ENCODE data around the gene PIH1D1. TPM values are rescaled to one million over a fixed set of nuclear protein-coding genes. Genes with fewer than 3 reads are reported as not detected.

The PIH1D1 gene
- total RNA-seq, 2 donors from 2014 or later: 80.8 to 103 TPM

GRCh38 chr19:49490287-49491029 lies 38.8 kb upstream of the PIH1D1 start:
- no peak for DNase-seq
- Histone ChIP-seq H3K36me3 (peaks cover 26% of the 10 kb centered on the region), H3K4me3 (no peak overlapping the region), H3K4me1 (peaks cover 10% of the 10 kb centered on the region), H3K9me3 (no peaks in the 10 kb centered on the region), H3K9ac (ENCODE audit: low read depth in 2 of 2, low read length in 2 of 2) (peak overlapping the region in 1 of 2 donors; percentile 98), H3K27me3 (no peaks in the 10 kb centered on the region), H3K27ac (peak overlapping the region; percentile 87)
- intact Hi-C loops (cut with DNase I): no loop called here
- TF ChIP-seq CTCF (IDR thresholded peaks at IDR 0.05): no peak

- intact Hi-C loops (cut with DNase I): no loop called here
- H3K9me3 ChIP-seq: no peaks in the 10 kb centered on the region
- peak overlapping the region; percentile 87 for H3K27ac ChIP-seq
- DNase-seq: no peak
- peaks cover 6% of the 10 kb centered on the region for H3K4me1 ChIP-seq
- no peak for TF ChIP-seq CTCF (IDR thresholded peaks at IDR 0.05)
- peaks cover 26% of the 10 kb centered on the region for H3K36me3 ChIP-seq
- peak overlapping the region; percentile 41 to 98 for H3K9ac ChIP-seq (ENCODE audit: low read depth in 2 of 2, low read length in 2 of 2)
- no peaks in the 10 kb centered on the region for H3K27me3 ChIP-seq
- peak overlapping the region; percentile 88 for H3K4me3 ChIP-seq
Observed at GRCh38 chr19:49489601-49490167, 38.1 kb upstream of the PIH1D1 start.

DNA sequence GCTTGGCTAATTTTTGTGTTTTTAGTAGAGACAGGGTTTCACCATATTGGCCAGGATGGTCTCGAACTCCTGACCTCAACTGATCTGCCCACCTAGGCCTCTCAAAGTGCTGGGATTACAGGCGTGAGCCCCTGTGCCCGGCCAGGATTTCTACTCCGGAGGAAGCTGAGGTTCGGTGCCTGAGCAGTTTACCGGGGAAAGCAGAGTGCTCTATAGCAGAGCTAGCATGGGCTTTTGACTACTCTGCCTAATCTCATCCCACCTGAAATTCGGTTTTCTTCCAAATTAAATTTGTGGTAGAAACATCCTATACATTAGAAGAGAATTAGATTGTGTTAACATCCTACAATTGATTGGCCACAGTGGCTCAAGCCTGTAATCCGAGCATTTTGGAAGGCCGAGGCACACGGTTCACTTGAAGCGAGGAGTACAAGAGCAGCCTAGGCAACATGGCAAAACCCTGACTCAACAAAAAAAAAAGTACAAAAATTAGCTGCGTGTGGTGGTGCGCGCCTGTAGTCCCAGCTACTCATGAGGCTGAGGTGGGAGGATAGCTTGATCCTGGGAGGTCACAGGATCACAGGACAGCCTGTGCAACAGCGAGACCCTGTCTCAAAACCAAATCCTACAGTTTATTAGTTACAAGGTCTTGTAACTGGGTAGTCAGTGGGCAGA lies 37.4 kb upstream of the PIH1D1 start:
- Histone ChIP-seq H3K9me3 (no peaks in the 10 kb centered on the region), H3K27ac (peak overlapping the region; percentile 87), H3K27me3 (no peaks in the 10 kb centered on the region), H3K4me1 (peaks cover 6% of the 10 kb centered on the region), H3K4me3 (peak overlapping the region; percentile 88), H3K36me3 (peaks cover 26% of the 10 kb centered on the region), H3K9ac (ENCODE audit: low read depth in 2 of 2, low read length in 2 of 2) (peak overlapping the region; percentile 96 to 98)
- DNase-seq: no peak
- intact Hi-C loops (cut with DNase I): no loop called here
- TF ChIP-seq CTCF (IDR thresholded peaks at IDR 0.05): no peak

DNA sequence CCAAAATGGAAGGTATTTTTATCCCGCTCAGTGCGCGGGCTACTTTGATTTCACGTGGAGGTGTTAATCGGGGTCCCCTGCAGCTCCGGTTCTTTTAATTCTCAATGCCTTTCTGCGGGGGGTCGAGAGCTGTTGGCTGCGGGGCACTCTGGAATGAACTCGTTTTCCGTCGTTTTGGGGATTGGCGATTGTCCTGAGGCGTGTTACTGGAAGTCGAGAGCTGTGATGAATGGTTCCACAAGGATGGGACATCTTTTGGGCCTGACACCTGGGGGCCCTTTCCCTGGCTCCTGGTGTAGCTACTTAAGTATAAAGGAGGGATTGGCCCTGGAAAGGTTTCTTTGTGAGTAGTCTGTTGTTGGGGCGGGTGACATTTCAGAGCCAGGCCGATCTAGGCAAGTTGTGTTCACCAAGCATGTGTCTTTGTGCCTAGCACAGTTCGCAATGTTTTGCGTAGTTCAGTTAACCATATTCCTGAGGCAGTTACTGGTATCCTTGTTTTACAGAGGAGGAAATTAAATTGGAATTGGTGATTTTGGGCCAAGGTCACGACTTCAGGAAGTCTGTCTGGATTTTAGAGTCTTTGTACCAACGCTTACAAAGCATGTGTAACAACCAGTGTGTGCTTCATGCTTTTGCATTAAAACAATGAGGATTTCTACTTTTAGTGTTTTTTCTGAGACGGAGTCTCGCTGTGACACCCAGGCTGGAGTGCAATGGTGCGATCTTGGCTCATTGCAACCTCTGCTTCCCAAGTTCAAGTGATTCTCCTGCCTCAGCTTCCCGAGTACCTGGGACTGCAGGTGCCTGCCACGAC lies 36.6 kb upstream of the PIH1D1 start:
- peaks cover 6% of the 10 kb centered on the region for H3K4me1 ChIP-seq
- intact Hi-C loops (cut with DNase I): no loop called here
- no peak for TF ChIP-seq CTCF (IDR thresholded peaks at IDR 0.05)
- DNase-seq: no peak
- peak overlapping the region; percentile 96 to 98 for H3K9ac ChIP-seq (ENCODE audit: low read depth in 2 of 2, low read length in 2 of 2)
- peaks cover 26% of the 10 kb centered on the region for H3K36me3 ChIP-seq
- peak overlapping the region; percentile 88 for H3K4me3 ChIP-seq
- H3K27ac ChIP-seq: peak overlapping the region; percentile 87
- H3K9me3 ChIP-seq: no peaks in the 10 kb centered on the region
- H3K27me3 ChIP-seq: no peaks in the 10 kb centered on the region

All from colonic mucosa (tissue), 4 donors.